Measurements from ENCODE around the gene GPRASP2.

GPRASP2 gene

GRCh38 chrX:102744307-102744706 lies 32.1 kb downstream of the GPRASP2 start:
- in situ Hi-C loops (cut with HindIII; ENCODE audit: low sequenced_read_pairs) = loop anchor here (25.0 kb wide), 1 partner anchor 93 kb away; no protein-coding TSS in a partner anchor

GRCh38 chrX:102745513-102745856 lies 33.2 kb downstream of the GPRASP2 start:
- in situ Hi-C loops (cut with HindIII; ENCODE audit: low sequenced_read_pairs) = loop anchor here (25.0 kb wide), 1 partner anchor 92 kb away; no protein-coding TSS in a partner anchor

- in situ Hi-C loops (cut with HindIII; ENCODE audit: low sequenced_read_pairs) = loop anchor here (25.0 kb wide), 1 partner anchor 91 kb away; no protein-coding TSS in a partner anchor
Observed at GRCh38 chrX:102745857-102746584, 33.8 kb downstream of the GPRASP2 start.

GRCh38 chrX:102765217-102765616 lies 53.0 kb downstream of the GPRASP2 start:
- in situ Hi-C loops (cut with HindIII; ENCODE audit: low sequenced_read_pairs) = no loop called here

GRCh38 chrX:102765809-102766208 lies 53.6 kb downstream of the GPRASP2 start:
- in situ Hi-C loops (cut with HindIII; ENCODE audit: low sequenced_read_pairs) = no loop called here

GRCh38 chrX:102767287-102767686 lies 55.0 kb downstream of the GPRASP2 start:
- in situ Hi-C loops (cut with HindIII; ENCODE audit: low sequenced_read_pairs) = no loop called here
